OCI-LY7 (cell line): ENCODE measurements around the gene ZNF609. TPM values are rescaled to one million over a fixed set of nuclear protein-coding genes. Genes with fewer than 3 reads are reported as not detected.
A peak's percentile ranks its signal among the peaks of the same experiment; 100 is the strongest.

Experiments used
- BruUV-seq: library from RNA; stranded (reverse); fragments of 400-500 nt; replicated peaks from 2 replicates; lab custom pipeline; 2021; lab: Mats Ljungman, UMichigan
- CTCF ChIA-PET: fragments of 300-600 bp; sonication (Branson Sonifier 250); formaldehyde crosslinking; loops from one replicate; lab custom pipeline; 2022; ENCODE audit warnings: antibody characterized with exemption; ENCODE audit not compliant: unreplicated experiment; lab: Charles Lee
- POLR2A ChIA-PET: fragments of 300-600 bp; sonication (Branson Sonifier 250); formaldehyde crosslinking; loops from one replicate; lab custom pipeline; 2022; ENCODE audit warnings: antibody characterized with exemption; lab: Charles Lee
- DNase-seq: peaks from one replicate; pipeline ENCODE4 v3.0.0-alpha.2; 2015; ENCODE audit warnings: low spot score
- H2AFZ ChIP-seq: fragments of 200-600 bp; sonication (generic), shearing (Covaris generic); 2 replicates; pipeline ENCODE4 v1.6.1; 2014; ENCODE audit warnings: mild to moderate bottlenecking, antibody characterized with exemption, low read length, moderate library complexity
- H3K27ac ChIP-seq: fragments of 200-600 bp; sonication (generic); 2 replicates; pipeline ENCODE4 v1.5.1; 2014; ENCODE audit warnings: mixed run types, low read depth, mild to moderate bottlenecking, moderate library complexity, low read length, inconsistent platforms; ENCODE audit not compliant: poor library complexity, severe bottlenecking
- H3K36me3 ChIP-seq: fragments of 200-600 bp; sonication (generic); 2 replicates; pipeline ENCODE4 v1.6.1; 2014; ENCODE audit warnings: mild to moderate bottlenecking, antibody characterized with exemption, low read length, moderate library complexity, mixed read lengths; ENCODE audit not compliant: insufficient read depth
- H3K4me1 ChIP-seq: fragments of 200-600 bp; sonication (generic); 2 replicates; pipeline ENCODE4 v1.5.1; 2014; ENCODE audit warnings: mild to moderate bottlenecking, low read length; ENCODE audit not compliant: insufficient read depth, poor library complexity, severe bottlenecking
- H3K4me2 ChIP-seq: fragments of 200-600 bp; sonication (generic); 2 replicates; pipeline ENCODE4 v1.6.1; 2014; ENCODE audit warnings: mild to moderate bottlenecking, low read length
- H3K4me3 ChIP-seq: fragments of 200-600 bp; sonication (generic); 2 replicates; pipeline ENCODE4 v1.5.1; 2014; ENCODE audit warnings: mild to moderate bottlenecking, low read depth, low read length; ENCODE audit not compliant: poor library complexity, severe bottlenecking
- H3K79me2 ChIP-seq: fragments of 200-600 bp; sonication (generic); 2 replicates; pipeline ENCODE4 v1.6.1; 2016; ENCODE audit warnings: low read depth, mild to moderate bottlenecking, low read length, moderate library complexity, mixed read lengths; ENCODE audit not compliant: insufficient read depth
- H3K9me2 ChIP-seq: fragments of 200-600 bp; sonication (generic); 2 replicates; pipeline ENCODE4 v1.6.1; 2016; ENCODE audit warnings: mild to moderate bottlenecking, low read length, mixed read lengths; ENCODE audit not compliant: insufficient read depth
- H3K9me3 ChIP-seq: fragments of 200-600 bp; sonication (generic); 2 replicates; pipeline ENCODE4 v1.6.1; 2014; ENCODE audit warnings: mild to moderate bottlenecking, mixed run types, low read length, mixed read lengths
- H4K20me1 ChIP-seq: fragments of 200-600 bp; sonication (generic); 2 replicates; pipeline ENCODE4 v1.6.1; 2014; ENCODE audit warnings: mild to moderate bottlenecking, antibody characterized with exemption, low read length, moderate library complexity, mixed read lengths; ENCODE audit not compliant: insufficient read depth
- CTCF ChIP-seq: fragments of 200-600 bp; sonication (generic); conservative IDR thresholded peaks from 2 replicates; pipeline ENCODE4 v1.5.1; 2014; ENCODE audit warnings: mild to moderate bottlenecking, antibody characterized with exemption, low read length, moderate library complexity, mixed read lengths
- EZH2phosphoT487 ChIP-seq: fragments of 200-600 bp; sonication (generic); IDR thresholded peaks from 2 replicates; pipeline ENCODE4 v1.6.1; 2018; ENCODE audit warnings: low read depth, borderline replicate concordance, mild to moderate bottlenecking, mixed run types, antibody characterized with exemption, low read length, moderate library complexity, mixed read lengths
- intact Hi-C: fragments of 100-400 bp; cut with micrococcal nuclease; formaldehyde crosslinking; loops from one replicate; pipeline ENCODE4 v1.10.0; 2022; ENCODE audit not compliant: unreplicated experiment
- total RNA-seq, 2 experiments: library from RNA; depleted of rRNA in 1 of 2; stranded (reverse); fragments of >200 nt in 1 of 2; shearing (Covaris generic) in 1 of 2; gene quantifications; 2 replicates each; pipeline ENCODE4 v1.2.3, GENCODE V29; 2014 to 2022

Gene ZNF609
- total RNA-seq, 2 experiments from 2014 or later = 17.2 to 35.1 TPM

- Histone ChIP-seq H3K36me3 (no peaks in the 10 kb centered on the region; the same call in 1 of the 2 replicates), H3K9me3 (no peaks in the 10 kb centered on the region), H4K20me1 (no peaks in the 10 kb centered on the region), H3K27ac (no peak overlapping the region), H3K4me3 (no peak overlapping the region), H3K79me2 (no peaks in the 10 kb centered on the region), H3K9me2 (no peaks in the 10 kb centered on the region), H3K4me2 (no peak overlapping the region), H3K4me1 (peaks cover 17% of the 10 kb centered on the region), H2AFZ (no peak overlapping the region)
- intact Hi-C loops = loop anchor here (5.0 to 10.0 kb wide), 2 partner anchors 226 to 449 kb away; no protein-coding TSS in a partner anchor
- TF ChIP-seq CTCF (peak; percentile 71), EZH2phosphoT487 (no peak)
- DNase-seq = peak; percentile 14
- ChIA-PET POLR2A (interaction anchor here (0.6 to 0.8 kb wide), 2 partner anchors 16 to 327 kb away, joined by 4 read pairs; no protein-coding TSS in a partner anchor), CTCF (no interaction called here)
- no TSS peak for BruUV-seq
These were observed 193.4 kb downstream of the ZNF609 start for GRCh38 chr15:64653757-64654156.

- intact Hi-C loops = loop anchor here (10.0 kb wide), 1 partner anchor 452 kb away; no protein-coding TSS in a partner anchor
- BruUV-seq = no TSS peak
- CTCF ChIA-PET = no interaction called here
- H3K9me2 ChIP-seq = no peaks in the 10 kb centered on the region
- H3K4me1 ChIP-seq = peaks cover 5% of the 10 kb centered on the region
- H4K20me1 ChIP-seq = no peaks in the 10 kb centered on the region
- no peaks in the 10 kb centered on the region for H3K79me2 ChIP-seq
- no peak for TF ChIP-seq CTCF
- no peak for TF ChIP-seq EZH2phosphoT487
- no peak for DNase-seq
- no peak overlapping the region for H3K27ac ChIP-seq
- POLR2A ChIA-PET = interaction anchor here (1.1 kb wide), 1 partner anchor 10 kb away, joined by 4 read pairs; no protein-coding TSS in a partner anchor
- H2AFZ ChIP-seq = no peak overlapping the region
- H3K4me3 ChIP-seq = no peak overlapping the region
- no peaks in the 10 kb centered on the region; the same call in 1 of the 2 replicates for H3K36me3 ChIP-seq
- no peaks in the 10 kb centered on the region for H3K9me3 ChIP-seq
- no peak overlapping the region for H3K4me2 ChIP-seq
These were observed 196.1 kb downstream of the ZNF609 start for GRCh38 chr15:64656508-64656907.

- POLR2A ChIA-PET = interaction anchor here (1.1 kb wide), 1 partner anchor 106 kb away, joined by 7 read pairs; no protein-coding TSS in a partner anchor
- CTCF ChIA-PET = no interaction called here
- no TSS peak for BruUV-seq
These were observed 204.8 kb downstream of the ZNF609 start for GRCh38 chr15:64665179-64665578.

More at GRCh38 chr15:64665179-64665578, 204.8 kb downstream of the ZNF609 start:
- H3K4me1 ChIP-seq = no peaks in the 10 kb centered on the region
- H3K9me2 ChIP-seq = no peaks in the 10 kb centered on the region
- H3K4me3 ChIP-seq = no peak overlapping the region
- H4K20me1 ChIP-seq = no peaks in the 10 kb centered on the region
- no peaks in the 10 kb centered on the region for H3K79me2 ChIP-seq
- no peak overlapping the region for H2AFZ ChIP-seq
- TF ChIP-seq EZH2phosphoT487 (no peak), CTCF (no peak)
- H3K36me3 ChIP-seq = no peaks in the 10 kb centered on the region
- intact Hi-C loops = no loop called here
- H3K9me3 ChIP-seq = no peaks in the 10 kb centered on the region
- H3K4me2 ChIP-seq = no peak overlapping the region
- H3K27ac ChIP-seq = no peak overlapping the region
- no peak for DNase-seq
